ENCODE results near the gene AGAP5.

- peak in 1 of 4 donors; percentile 16 for TF ChIP-seq EP300 (IDR thresholded peaks at IDR 0.05)
- peak in 4 of 6 experiments; percentile 6 to 23 (median 14) for TF ChIP-seq CTCF (IDR thresholded peaks at IDR 0.05)
- peak in 3 of 4 donors; percentile 34 to 70 (median 69) for TF ChIP-seq POLR2A (IDR thresholded peaks at IDR 0.05)
- TF ChIP-seq POLR2AphosphoS5 (IDR thresholded peaks at IDR 0.05): peak; percentile 88 to 90
Measured at GRCh38 chr10:73743905-73744663, 46.2 kb upstream of the AGAP5 start, which contains the start of gene SEC24C.

Measured in upper lobe of left lung (tissue), 4 donors.